K562 (cell line): ENCODE measurements around the gene USP31. TPM values are rescaled to one million over a fixed set of nuclear protein-coding genes. Genes with fewer than 3 reads are reported as not detected.

ENCODE experiments used
- ATAC-seq: fragments of 200-7000 bp; cut with Tn5 transposase; 3 replicates; pipeline ENCODE4 v1.9.1; 2020; ENCODE audit warnings: moderate library complexity
- BruUV-seq: library from RNA; stranded (reverse); fragments of 400-500 nt; replicated peaks from 2 replicates; lab custom pipeline; 2021; lab: Mats Ljungman, UMichigan
- CTCF ChIA-PET: fragments of 300-600 bp; formaldehyde crosslinking; extraction: SDS; loops from one replicate; lab custom pipeline; 2021; ENCODE audit warnings: low intra/inter-chr PET ratio; lab: Yijun Ruan, JAX
- POLR2A ChIA-PET: fragments of 300-600, 350-650 bp; sonication (Branson Sonifier 250); formaldehyde crosslinking; extraction: SDS; loops from one replicate; lab custom pipeline; 2021; ENCODE audit warnings: antibody characterized with exemption, inconsistent platforms; lab: Yijun Ruan, JAX
- DNase-seq, 4 experiments: peaks; one replicate each; pipeline versions ENCODE4 v3.0.0 to v3.0.0-alpha.2; 2011 to 2018; ENCODE audit warnings: low spot score in 3 of 4, mixed read lengths in 3 of 4; ENCODE audit errors: extremely low read depth in 1 of 4
- FAIRE-seq: peaks from 2 replicates; lab custom pipeline; 2011; peaks lifted over from hg19 to GRCh38; lab: Jason Lieb, UNC
- H2AFZ ChIP-seq: 2 replicates; pipeline ENCODE4 v1.6.0; 2011; ENCODE audit warnings: low read depth, low read length, control low read depth, inconsistent platforms
- H3K27ac ChIP-seq: fragments of 200-600 bp; 3 replicates; pipeline ENCODE4 v1.8.0; 2011; ENCODE audit warnings: low read depth, mild to moderate bottlenecking, control low read depth, inconsistent platforms, low read length, moderate library complexity, mixed read lengths; ENCODE audit errors: extremely low read depth
- H3K27me3 ChIP-seq, 2 experiments: fragments of 300-600 bp in 1 of 2; 2 replicates in 1 of 2; 3 replicates in 1 of 2; pipeline versions ENCODE4 v1.6.0 to v1.8.0; 2011; ENCODE audit warnings: inconsistent platforms in 2 of 2, low read length in 2 of 2, mild to moderate bottlenecking in 1 of 2, mixed read lengths in 1 of 2, moderate library complexity in 1 of 2; ENCODE audit not compliant: control insufficient read depth in 2 of 2, insufficient read depth in 2 of 2
- H3K36me3 ChIP-seq: fragments of 300-600 bp; 3 replicates; pipeline ENCODE4 v1.8.0; 2011; ENCODE audit warnings: mild to moderate bottlenecking, low read length, inconsistent platforms; ENCODE audit not compliant: control insufficient read depth, insufficient read depth
- H3K4me1 ChIP-seq, 2 experiments: fragments of 200-600 bp in 1 of 2; replicated peaks in 1 of 2; 2 replicates in 1 of 2; 3 replicates in 1 of 2; pipeline versions ENCODE4 v1.5.1 to v1.8.0; 2011; ENCODE audit warnings: inconsistent platforms in 2 of 2, low read length in 2 of 2, mild to moderate bottlenecking in 1 of 2, mixed read lengths in 1 of 2, moderate library complexity in 1 of 2; ENCODE audit not compliant: control insufficient read depth in 2 of 2, insufficient read depth in 2 of 2
- H3K4me2 ChIP-seq: 2 replicates; pipeline ENCODE4 v1.6.1; 2011; ENCODE audit warnings: low read length, control low read depth, inconsistent platforms, mixed read lengths; ENCODE audit not compliant: insufficient read depth
- H3K4me3 ChIP-seq: fragments of 200-600 bp; sonication (generic), shearing (Covaris generic); 2 replicates; pipeline ENCODE4 v1.5.1; 2016; ENCODE audit warnings: control low read depth, inconsistent platforms
- H3K79me2 ChIP-seq: fragments of 200-600 bp; 3 replicates; pipeline ENCODE4 v1.8.0; 2011; ENCODE audit warnings: low read length, inconsistent platforms; ENCODE audit not compliant: control insufficient read depth, insufficient read depth
- H3K9ac ChIP-seq, 2 experiments: 2 replicates each; pipeline versions ENCODE4 v1.6.0 to v1.6.1; 2011; ENCODE audit warnings: low read depth in 2 of 2, low read length in 2 of 2, control low read depth in 1 of 2, inconsistent platforms in 1 of 2, mild to moderate bottlenecking in 1 of 2, mixed read lengths in 1 of 2; ENCODE audit not compliant: insufficient read depth in 1 of 2
- H3K9me1 ChIP-seq: one replicate; pipeline ENCODE4 v1.6.0; 2011; ENCODE audit warnings: inconsistent platforms, mild to moderate bottlenecking, low read length, moderate library complexity; ENCODE audit not compliant: control insufficient read depth, insufficient read depth
- H3K9me3 ChIP-seq: replicated peaks from 2 replicates; pipeline ENCODE4 v1.5.1; 2011; ENCODE audit warnings: low read depth, low read length, inconsistent platforms; ENCODE audit not compliant: control insufficient read depth, insufficient read depth
- H4K20me1 ChIP-seq: replicated peaks from 2 replicates; pipeline ENCODE4 v1.6.1; 2011; ENCODE audit warnings: low read length, inconsistent platforms, mixed read lengths; ENCODE audit not compliant: control insufficient read depth, insufficient read depth
- CEBPB ChIP-seq: fragments of 450-650 bp; IDR thresholded peaks from 2 replicates; pipeline ENCODE4 v1.6.1; 2016; ENCODE audit warnings: missing genetic modification characterization, missing compliant biosample characterization
- GATAD2A ChIP-seq: fragments of 450-650 bp; IDR thresholded peaks from 2 replicates; pipeline ENCODE4 v1.6.1; 2017
- RBFOX2 ChIP-seq: fragments of 200-400 bp; formaldehyde crosslinking; IDR thresholded peaks from 2 replicates; pipeline ENCODE4 v1.6.1; 2017; ENCODE audit warnings: low read depth, mild to moderate bottlenecking, low read length, moderate library complexity
- ZNF12 ChIP-seq: sonication (generic); formaldehyde crosslinking; IDR thresholded peaks from 2 replicates; pipeline ENCODE4 v1.4.0; 2020; ENCODE audit warnings: mild to moderate bottlenecking, missing genetic modification reagents
- ZNF384 ChIP-seq: IDR thresholded peaks from 2 replicates; pipeline ENCODE4 v1.6.1; 2012; ENCODE audit warnings: low read depth, low read length, improper control_type of control experiment
- WGBS: fragments of 100-300 bp; shearing (Covaris generic); methylation state at CpG from one replicate; pipeline ENCODE4 v1.1.6; 2016; ENCODE audit warnings: low coverage, mixed read lengths; ENCODE audit not compliant: insufficient coverage; ENCODE audit errors: missing lambda C conversion rate; 5-methylcytosine and 5-hydroxymethylcytosine counted together
- in situ Hi-C: fragments of 300-500 bp; cut with MboI; formaldehyde crosslinking; loops from 4 replicates; pipeline ENCODE4 v1.15.0; 2018; ENCODE audit warnings: inconsistent platforms, mixed read lengths
- intact Hi-C: fragments of 100-400 bp; cut with micrococcal nuclease; formaldehyde crosslinking; loops from 2 replicates; pipeline ENCODE4 v1.14.2; 2022
- polyA plus RNA-seq, 8 experiments: library from polyadenylated mRNA; depleted of rRNA in 4 of 8; stranded (reverse) in 5 of 8; unstranded in 3 of 8; fragments of >200 nt; fragmentation: Nextera tagmentation in 2 of 8; fragmentation: Illumina TruSeq in 1 of 8; extraction: Ambion mirVana in 2 of 8; extraction: Trizol in 1 of 8; gene quantifications; 2 replicates each; pipeline versions ENCODE4 v1.2.1 to v1.2.3, GENCODE V29; 2011 to 2014; ENCODE audit warnings: inconsistent platforms in 1 of 8, missing spikeins in 1 of 8
- total RNA-seq, 7 experiments: library from RNA; depleted of rRNA in 6 of 7; stranded (reverse); fragments of >200 nt in 6 of 7; fragmentation: Illumina TruSeq in 2 of 7; extraction: Trizol in 2 of 7; gene quantifications; 2 replicates each; pipeline versions ENCODE4 v1.2.1 to v1.2.3, GENCODE V29; 2011 to 2021; ENCODE audit warnings: low replicate concordance in 1 of 7

Gene USP31
- total and polyA plus RNA-seq, 9 of the 15 experiments (the other 6 are each of a cell fraction or from before 2014, with no cell fraction given) = 0.56 to 4.9 (median 2.9) TPM

DNA sequence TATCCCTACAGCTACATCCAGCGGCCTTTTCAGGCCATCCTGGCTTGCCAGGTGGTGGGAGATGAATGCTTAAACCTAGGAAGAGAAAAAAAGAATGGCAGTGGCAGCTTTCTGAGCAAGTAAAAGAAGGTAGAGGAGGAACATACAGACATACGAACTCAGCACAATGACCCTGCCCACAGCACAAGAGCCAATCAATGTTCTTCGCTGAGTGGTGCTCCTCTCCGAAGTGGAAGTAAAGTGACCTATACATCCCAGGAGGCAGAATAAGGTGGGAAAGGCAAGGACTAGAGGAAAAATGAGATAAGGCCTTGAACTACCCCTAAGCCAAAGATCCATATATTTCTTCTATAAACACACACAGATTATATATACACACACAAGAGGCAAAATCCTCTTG lies 28.7 kb downstream of the USP31 start:
- FAIRE-seq (no peak), ATAC-seq (no peak), DNase-seq (no peak)
- no peak overlapping the region for H3K4me2 ChIP-seq
- peaks cover 6% of the 10 kb centered on the region for H4K20me1 ChIP-seq
- POLR2A ChIA-PET = interaction anchor here (1.0 to 1.8 kb wide), 2 partner anchors 8 to 14 kb away, joined by 3 to 4 read pairs; no protein-coding TSS in a partner anchor
- no peaks in the 10 kb centered on the region for H3K27me3 ChIP-seq
- H3K79me2 ChIP-seq = 0 out of 3 replicates have a peak, but pooled peaks cover 4% of the 10 kb centered on the region
- TF ChIP-seq ZNF384 (no peak), CEBPB (tag) (no peak)
- WGBS = 76% methylated on average over 4 of the region's 4 CpGs
- CTCF ChIA-PET = no interaction called here
- intact Hi-C loops = no loop called here
- no peaks in the 10 kb centered on the region for H3K9me3 ChIP-seq
- H3K9ac ChIP-seq = no peak overlapping the region
- in situ Hi-C loops = no loop called here
- no peak overlapping the region for H3K27ac ChIP-seq
- H3K9me1 ChIP-seq = no peaks in the 10 kb centered on the region
- BruUV-seq = no TSS peak
- H3K36me3 ChIP-seq = no peaks in the 10 kb centered on the region
- no peak overlapping the region for H3K4me3 ChIP-seq
- H3K4me1 ChIP-seq = peaks cover 0 to 3% of the 10 kb centered on the region in 2 experiments; a peak in 2 of 5 replicates
- H2AFZ ChIP-seq = no peak overlapping the region

DNA sequence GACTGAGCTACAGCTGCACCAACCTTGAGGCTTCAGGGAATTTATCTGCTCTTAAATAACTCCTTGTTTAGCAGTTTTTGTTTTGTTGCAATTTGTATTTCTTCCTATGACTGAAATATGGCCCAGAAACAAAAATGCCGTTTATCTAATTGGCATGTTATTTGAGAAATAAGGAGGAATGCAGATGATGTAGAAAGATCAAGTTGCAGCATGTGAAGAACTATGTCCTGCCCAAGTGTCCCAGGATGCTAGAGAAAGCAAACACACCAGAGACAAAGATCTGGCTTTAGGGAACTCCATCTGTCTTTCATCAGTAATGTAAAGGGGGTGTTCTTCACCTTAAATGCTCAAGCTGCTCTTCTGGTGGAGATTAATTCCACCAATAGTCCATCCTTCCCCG lies 29.7 kb downstream of the USP31 start:
- Histone ChIP-seq H3K9me3 (no peaks in the 10 kb centered on the region), H3K4me1 (peaks cover 0 to 3% of the 10 kb centered on the region in 2 experiments; a peak in 2 of 5 replicates), H3K79me2 (no peaks in the 10 kb centered on the region), H4K20me1 (peaks cover 6% of the 10 kb centered on the region), H3K4me2 (no peak overlapping the region), H3K9ac (no peak overlapping the region), H3K36me3 (no peaks in the 10 kb centered on the region), H2AFZ (no peak overlapping the region), H3K9me1 (no peaks in the 10 kb centered on the region), H3K27ac (no peak overlapping the region; the same call in 2 of the 3 replicates), H3K4me3 (no peak overlapping the region), H3K27me3 (no peaks in the 10 kb centered on the region)
- ATAC-seq (no peak), DNase-seq (no peak), FAIRE-seq (no peak)
- in situ Hi-C loops = no loop called here
- intact Hi-C loops = no loop called here
- POLR2A ChIA-PET = interaction anchor here (1.0 to 1.8 kb wide), 3 partner anchors 9 to 39 kb away, joined by 3 to 4 read pairs (median 4); no protein-coding TSS in a partner anchor
- WGBS = 33% methylated on average over 2 of the region's 2 CpGs
- no TSS peak for BruUV-seq
- CTCF ChIA-PET = no interaction called here
- TF ChIP-seq GATAD2A = no peak
- no peak for TF ChIP-seq ZNF12 (CRISPR knock-in tag)
- TF ChIP-seq RBFOX2 = no peak
